GM12878 (cell line): ENCODE results near the gene TMEM170B. TPM values are rescaled to one million over a fixed set of nuclear protein-coding genes. Genes with fewer than 3 reads are reported as not detected.

ENCODE experiments used
- ATAC-seq: fragments of 200-7000 bp; cut with Tn5 transposase; 3 replicates; pipeline ENCODE4 v1.9.1; 2020; ENCODE audit warnings: mild to moderate bottlenecking, moderate library complexity
- BruUV-seq: library from RNA; stranded (reverse); fragments of 400-500 nt; replicated peaks from 2 replicates; lab custom pipeline; 2021; lab: Mats Ljungman, UMichigan
- CTCF ChIA-PET: fragments of 300-600 bp; sonication (Branson Sonifier 250); formaldehyde crosslinking; extraction: SDS; loops from one replicate; lab custom pipeline; 2021; ENCODE audit warnings: inconsistent platforms; lab: Yijun Ruan, JAX
- POLR2A ChIA-PET: fragments of 350-600 bp; formaldehyde crosslinking; extraction: SDS; loops from one replicate; lab custom pipeline; 2021; ENCODE audit warnings: inconsistent platforms; lab: Charles Lee
- RAD21 ChIA-PET: fragments of 300-600 bp; sonication (Branson Sonifier 250); formaldehyde crosslinking; loops from one replicate; lab custom pipeline; 2023; ENCODE audit warnings: antibody characterized with exemption; ENCODE audit not compliant: unreplicated experiment; lab: Charles Lee
- SMC1A ChIA-PET: fragments of 300-600 bp; sonication (Branson Sonifier 250); formaldehyde crosslinking; loops from one replicate; lab custom pipeline; 2023; ENCODE audit not compliant: unreplicated experiment, uncharacterized antibody; lab: Charles Lee
- DNase-seq: peaks from one replicate; pipeline ENCODE4 v3.0.0-alpha.2; 2011; ENCODE audit warnings: low read depth, low spot score
- FAIRE-seq: peaks from 3 replicates; lab custom pipeline; 2011; peaks lifted over from hg19 to GRCh38; lab: Jason Lieb, UNC
- H2AFZ ChIP-seq: 2 replicates; pipeline ENCODE4 v1.6.0; 2011; ENCODE audit warnings: low read depth, low read length, control low read depth; ENCODE audit not compliant: control insufficient read depth
- H3K27ac ChIP-seq: 2 replicates; pipeline ENCODE4 v1.5.1; 2011; ENCODE audit warnings: control low read depth; ENCODE audit not compliant: control insufficient read depth, insufficient read depth
- H3K27me3 ChIP-seq, 2 experiments: replicated peaks in 1 of 2; 2 replicates each; pipeline versions ENCODE4 v1.6.0 to v1.6.1; 2011; ENCODE audit warnings: low read length in 1 of 2; ENCODE audit not compliant: control insufficient read depth in 2 of 2, insufficient read depth in 2 of 2
- H3K36me3 ChIP-seq, 2 experiments: 2 replicates each; pipeline ENCODE4 v1.5.1; 2011; ENCODE audit warnings: low read length in 1 of 2; ENCODE audit not compliant: control insufficient read depth in 2 of 2, insufficient read depth in 2 of 2
- H3K4me1 ChIP-seq: 2 replicates; pipeline ENCODE4 v1.6.1; 2011; ENCODE audit warnings: mild to moderate bottlenecking, low read length, moderate library complexity, mixed read lengths; ENCODE audit not compliant: control insufficient read depth, insufficient read depth
- H3K4me2 ChIP-seq: 2 replicates; pipeline ENCODE4 v1.6.0; 2011; ENCODE audit warnings: control low read depth; ENCODE audit not compliant: control insufficient read depth, insufficient read depth
- H3K4me3 ChIP-seq: fragments of 200-600 bp; sonication (generic); 2 replicates; pipeline ENCODE4 v1.5.1; 2016
- H3K79me2 ChIP-seq: 2 replicates; pipeline ENCODE4 v1.6.0; 2011; ENCODE audit warnings: low read length; ENCODE audit not compliant: control insufficient read depth, insufficient read depth
- H3K9ac ChIP-seq: 2 replicates; pipeline ENCODE4 v1.8.0; 2011; ENCODE audit warnings: low read length, control low read depth, mixed read lengths; ENCODE audit not compliant: control insufficient read depth, insufficient read depth
- H3K9me3 ChIP-seq: replicated peaks from 3 replicates; pipeline ENCODE4 v1.5.1; 2011; ENCODE audit warnings: mild to moderate bottlenecking, low read length; ENCODE audit not compliant: control insufficient read depth, insufficient read depth
- H4K20me1 ChIP-seq: 2 replicates; pipeline ENCODE4 v1.6.0; 2011; ENCODE audit not compliant: control insufficient read depth, insufficient read depth
- CEBPZ ChIP-seq: fragments of 150-350 bp; IDR thresholded peaks from 2 replicates; pipeline ENCODE4 v1.6.1; 2016; ENCODE audit warnings: low read depth, low read length
- FOXK2 ChIP-seq: fragments of 450-650 bp; IDR thresholded peaks from 2 replicates; pipeline ENCODE4 v1.6.1; 2017; ENCODE audit warnings: mild to moderate bottlenecking, moderate library complexity
- IKZF1 ChIP-seq: fragments of 450-650 bp; conservative IDR thresholded peaks from 2 replicates; pipeline ENCODE4 v1.6.1; 2017; ENCODE audit warnings: antibody characterized with exemption, mild to moderate bottlenecking
- IRF4 ChIP-seq: IDR thresholded peaks from 2 replicates; pipeline ENCODE4 v1.6.1; 2011; ENCODE audit warnings: low read depth, low read length
- JUND ChIP-seq: IDR thresholded peaks from 2 replicates; pipeline ENCODE4 v1.6.1; 2012; ENCODE audit warnings: low read depth, mild to moderate bottlenecking, low read length, improper control_type of control experiment, moderate library complexity
- NR2C2 ChIP-seq: IDR thresholded peaks from 2 replicates; pipeline ENCODE4 v1.6.1; 2011; ENCODE audit warnings: borderline replicate concordance, low read depth; ENCODE audit not compliant: control insufficient read depth, insufficient read length
- PAX5 ChIP-seq: IDR thresholded peaks from 2 replicates; pipeline ENCODE4 v1.6.1; 2011; ENCODE audit warnings: low read depth, low read length, borderline replicate concordance
- PML ChIP-seq: IDR thresholded peaks from 2 replicates; pipeline ENCODE4 v1.6.1; 2012; ENCODE audit warnings: low read length, inconsistent platforms
- RCOR1 ChIP-seq: conservative IDR thresholded peaks from 2 replicates; pipeline ENCODE4 v1.6.1; 2012; ENCODE audit warnings: low read depth, low read length, improper control_type of control experiment
- SMAD1 ChIP-seq: fragments of 450-650 bp; IDR thresholded peaks from 2 replicates; pipeline ENCODE4 v1.6.1; 2018; ENCODE audit warnings: mild to moderate bottlenecking, low read depth; ENCODE audit not compliant: partially characterized antibody
- SUPT20H ChIP-seq: IDR thresholded peaks from 2 replicates; pipeline ENCODE4 v1.6.1; 2011; ENCODE audit warnings: low read depth, mild to moderate bottlenecking, low read length, moderate library complexity, borderline replicate concordance; ENCODE audit not compliant: control insufficient read depth
- TCF7 ChIP-seq: IDR thresholded peaks from 2 replicates; pipeline ENCODE4 v1.6.1; 2014; ENCODE audit warnings: antibody characterized with exemption, borderline replicate concordance
- USF2 ChIP-seq: IDR thresholded peaks from 2 replicates; pipeline ENCODE4 v1.6.1; 2011; ENCODE audit warnings: low read depth, low read length, improper control_type of control experiment, borderline replicate concordance
- ZNF384 ChIP-seq: IDR thresholded peaks from 2 replicates; pipeline ENCODE4 v1.6.1; 2012; ENCODE audit warnings: low read depth, mild to moderate bottlenecking, low read length, improper control_type of control experiment, borderline replicate concordance
- ZNF592 ChIP-seq: fragments of 450-650 bp; IDR thresholded peaks from 2 replicates; pipeline ENCODE4 v1.6.1; 2017; ENCODE audit warnings: mild to moderate bottlenecking, moderate library complexity
- ZSCAN29 ChIP-seq: fragments of 450-650 bp; IDR thresholded peaks from 2 replicates; pipeline ENCODE4 v1.6.1; 2017; ENCODE audit warnings: mild to moderate bottlenecking, moderate library complexity
- WGBS: methylation state at CpG from one replicate; pipeline ENCODE4 v1.1.6; 2016; ENCODE audit warnings: low lambda C conversion rate; ENCODE audit not compliant: insufficient replicate concordance, insufficient coverage; ENCODE audit errors: missing lambda C conversion rate; 5-methylcytosine and 5-hydroxymethylcytosine counted together
- in situ Hi-C: fragments of 300-500 bp; cut with MboI; formaldehyde crosslinking; loops from 9 replicates; pipeline ENCODE4 v1.14.3; 2018; ENCODE audit warnings: mixed read lengths
- intact Hi-C: fragments of 100-400 bp; cut with micrococcal nuclease; formaldehyde crosslinking; loops from one replicate; pipeline ENCODE4 v1.14.2; 2022; ENCODE audit not compliant: unreplicated experiment
- polyA plus RNA-seq, 11 experiments: library from polyadenylated mRNA; depleted of rRNA in 4 of 11; unstranded in 6 of 11; stranded (reverse) in 5 of 11; fragments of >200 nt; fragmentation: Nextera tagmentation in 4 of 11; fragmentation: Illumina TruSeq in 1 of 11; extraction: Ambion mirVana in 4 of 11; extraction: Trizol in 1 of 11; gene quantifications; 1 replicate in 1 of 11; 2 replicates in 10 of 11; pipeline versions ENCODE4 v1.2.1 to v1.2.3, GENCODE V29; 2011 to 2016; ENCODE audit warnings: inconsistent platforms in 2 of 11, missing spikeins in 2 of 11, low read depth in 1 of 11
- total RNA-seq, 4 experiments: library from RNA; depleted of rRNA in 3 of 4; stranded (reverse); fragments of >200 nt in 3 of 4; fragmentation: Illumina TruSeq in 1 of 4; extraction: Trizol in 1 of 4; gene quantifications; 2 replicates each; pipeline versions ENCODE4 v1.2.1 to v1.2.3, GENCODE V29; 2013 to 2021

Gene TMEM170B
- total and polyA plus RNA-seq, 10 of the 15 experiments (the other 5 are each of a cell fraction or from before 2014, with no cell fraction given) = 0.38 to 10.3 (median 4.2) TPM

- H3K4me1 ChIP-seq = peaks cover 40% of the 10 kb centered on the region
- 84% methylated on average over 3 of the region's 3 CpGs for WGBS
- H3K9me3 ChIP-seq = peaks cover 2% of the 10 kb centered on the region; the same call in 2 of the 3 replicates
- H3K36me3 ChIP-seq = no peaks in the 10 kb centered on the region
- H3K4me3 ChIP-seq = no peak overlapping the region
- BruUV-seq = no TSS peak
- no peaks in the 10 kb centered on the region for H4K20me1 ChIP-seq
- no peak for FAIRE-seq
- peak overlapping the region; percentile 61 for H3K4me2 ChIP-seq
- no peaks in the 10 kb centered on the region for H3K27me3 ChIP-seq
- ATAC-seq = peak; percentile 44
- ChIA-PET SMC1A (interaction anchor here (0.6 to 4.5 kb wide), 35 partner anchors 9 to 431 kb away, joined by 3 to 109 read pairs (median 6); no protein-coding TSS in a partner anchor), POLR2A (interaction anchor here (0.6 to 1.9 kb wide), 14 partner anchors 11 to 575 kb away, joined by 3 to 8 read pairs (median 4); no protein-coding TSS in a partner anchor), CTCF (interaction anchor here (0.7 to 4.1 kb wide), 18 partner anchors 9 to 344 kb away, joined by 3 to 47 read pairs (median 4); no protein-coding TSS in a partner anchor), RAD21 (interaction anchor here (0.6 to 2.7 kb wide), 32 partner anchors 10 to 983 kb away, joined by 3 to 60 read pairs (median 4); partner anchors contain the start of genes NEDD9 and TMEM170B)
- intact Hi-C loops = loop anchor here (2.0 kb wide), 1 partner anchor 21 kb away; the partner anchor contains the start of gene TMEM170B
- H3K9ac ChIP-seq = peak overlapping the region; percentile 30
- H3K27ac ChIP-seq = peak overlapping the region; percentile 97
- no peak for DNase-seq
- H2AFZ ChIP-seq = peak overlapping the region; percentile 75
- in situ Hi-C loops = no loop called here
- H3K79me2 ChIP-seq = no peaks in the 10 kb centered on the region
- TF ChIP-seq ZNF592 (peak; percentile 27; the same call in 1 of the 2 replicates), ZNF384 (peak; percentile 49; the same call in 1 of the 2 replicates), SUPT20H (no peak), ZSCAN29 (no peak), RCOR1 (no peak), IKZF1 (0 out of 2 replicates have a peak, but pooled peaks have one; percentile 16), SMAD1 (no peak), JUND (no peak), PAX5 (no peak), USF2 (no peak), NR2C2 (no peak), TCF7 (no peak), PML (no peak), IRF4 (no peak), CEBPZ (no peak), FOXK2 (no peak)
These were observed 21.8 kb upstream of the TMEM170B start for GRCh38 chr6:11515763-11516162.
